HFF-Myc (cell line): ENCODE data around the gene MARVELD2.

Experiments
- DNase-seq: peaks from one replicate; pipeline ENCODE4 v3.0.0-alpha.2; 2011; ENCODE audit warnings: low read depth; ENCODE audit errors: extremely low read depth
- H3K4me3 ChIP-seq: replicated peaks from 2 replicates; pipeline ENCODE4 v1.5.1; 2011; ENCODE audit warnings: low read depth, mild to moderate bottlenecking, control low read depth, low read length
- CTCF ChIP-seq: IDR thresholded peaks from 2 replicates; pipeline ENCODE4 v1.5.1; 2012; ENCODE audit warnings: mild to moderate bottlenecking, low read depth, low read length, control low read depth; ENCODE audit errors: missing control alignments

The MARVELD2 gene

DNA sequence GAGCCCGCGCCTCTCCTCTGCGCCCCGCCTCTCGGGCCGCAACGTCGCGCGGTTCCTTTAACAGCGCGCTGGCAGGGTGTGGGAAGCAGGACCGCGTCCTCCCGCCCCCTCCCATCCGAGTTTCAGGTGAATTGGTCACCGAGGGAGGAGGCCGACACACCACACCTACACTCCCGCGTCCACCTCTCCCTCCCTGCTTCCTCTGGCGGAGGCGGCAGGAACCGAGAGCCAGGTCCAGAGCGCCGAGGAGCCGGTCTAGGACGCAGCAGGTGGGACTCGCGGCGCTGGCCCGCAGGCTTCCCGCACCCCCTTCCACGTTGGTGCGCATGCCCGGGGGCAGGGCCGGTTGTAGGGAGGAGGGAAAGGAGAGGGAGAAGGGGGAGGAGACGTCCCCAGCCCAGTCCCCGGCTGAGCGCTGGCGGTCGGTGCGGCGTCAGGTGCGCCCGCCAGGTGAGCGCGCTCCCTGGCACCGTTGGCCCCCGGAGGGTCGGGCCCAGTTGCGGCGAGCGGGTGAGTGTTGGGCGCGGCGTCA, 77.5 kb downstream of the MARVELD2 start, which contains the start of gene OCLN:
TSS of gene OCLN (plus strand) at position 400 of the 532 bp plus-strand sequence. CDS start 11,455 bp downstream, outside the sequence.
- peak within 1 kb of the TSS; percentile 56 for H3K4me3 ChIP-seq
- no peak for TF ChIP-seq CTCF
- no peak for DNase-seq

GRCh38 chr5:69492923-69493395, 78.0 kb downstream of the MARVELD2 start:
- TF ChIP-seq CTCF: no peak
- DNase-seq: no peak
- H3K4me3 ChIP-seq: peak overlapping the region; percentile 56

DNA sequence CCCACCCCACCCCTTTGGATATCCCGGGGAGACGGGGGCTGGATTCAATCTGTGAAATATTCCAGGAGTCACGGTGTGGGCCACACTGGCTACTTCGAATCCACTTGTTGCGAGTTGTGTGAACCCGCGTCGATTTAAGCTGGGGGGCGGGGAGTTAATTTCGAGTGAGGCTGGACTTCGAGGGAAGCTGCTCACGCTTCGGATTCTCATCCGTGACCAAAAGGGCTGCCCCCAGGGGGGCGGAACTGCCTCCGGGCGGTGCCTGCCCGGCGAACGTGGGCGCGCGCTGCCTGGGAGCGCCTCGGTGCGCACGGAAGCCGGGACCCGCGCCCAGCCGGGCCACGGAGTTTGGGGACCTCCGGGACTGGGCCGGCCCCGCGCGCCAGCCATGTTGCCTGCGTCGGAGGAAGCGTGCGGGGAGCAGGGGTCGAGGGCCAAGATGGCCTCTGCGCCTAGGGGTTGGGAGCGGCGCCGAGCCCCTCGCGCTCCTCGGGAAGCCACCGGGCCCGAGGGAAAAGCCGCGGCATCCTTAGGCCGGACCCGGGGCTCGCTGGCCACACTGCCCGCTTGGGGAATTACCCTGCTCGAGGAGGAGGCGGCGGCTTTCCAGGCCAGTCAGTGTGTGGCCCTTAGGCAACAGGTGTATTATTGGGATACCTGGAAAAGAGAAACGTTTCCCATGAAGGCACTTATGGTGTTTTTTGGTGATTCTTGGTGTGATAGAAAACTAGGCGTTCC, 78.6 kb downstream of the MARVELD2 start:
- peak overlapping the region; percentile 56 for H3K4me3 ChIP-seq
- no peak for TF ChIP-seq CTCF
- DNase-seq: no peak
